GM18508 (cell line): ENCODE measurements around the gene JPH2.

Source experiments
- ATAC-seq: cut with Tn5 transposase; IDR thresholded peaks from one replicate; pipeline ENCODE4 v1.9.1; 2021; ENCODE audit warnings: moderate number of reproducible peaks; ENCODE audit not compliant: insufficient read depth, unreplicated experiment

Gene JPH2

DNA sequence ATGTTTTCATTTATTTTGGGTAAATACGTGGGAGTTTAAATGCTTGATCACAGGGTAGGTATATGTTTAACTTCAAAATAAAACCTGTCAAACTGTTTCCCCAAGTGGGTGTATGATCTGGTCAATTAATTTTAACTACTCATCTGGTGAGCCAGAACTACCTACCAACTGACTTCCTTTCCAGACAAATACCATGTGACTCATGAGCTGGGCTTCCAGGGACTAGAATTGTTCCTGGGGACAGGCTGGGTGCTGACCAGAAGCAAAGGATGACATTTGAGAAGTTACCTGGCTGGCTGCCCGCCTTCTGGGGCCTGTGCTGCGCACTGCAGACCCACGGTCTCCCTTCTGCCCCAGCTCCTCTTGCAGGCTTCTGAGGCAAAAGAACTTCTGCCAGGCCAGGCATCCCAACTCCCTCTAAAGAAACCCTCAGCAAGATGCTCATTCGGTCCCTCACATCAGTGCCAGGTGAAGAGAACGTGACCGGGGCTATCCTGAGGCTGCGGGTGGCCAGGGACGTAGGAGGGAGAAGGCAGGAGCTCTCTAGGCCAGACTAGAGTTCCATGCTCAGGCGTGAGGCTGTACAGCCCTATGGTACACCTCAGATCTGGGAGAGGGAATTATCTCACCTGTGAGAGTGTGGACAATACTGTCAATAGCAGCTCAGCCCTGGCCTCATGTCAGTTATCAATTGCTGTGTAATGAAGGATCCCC, 103.6 kb downstream of the JPH2 start:
- no peak for ATAC-seq

DNA sequence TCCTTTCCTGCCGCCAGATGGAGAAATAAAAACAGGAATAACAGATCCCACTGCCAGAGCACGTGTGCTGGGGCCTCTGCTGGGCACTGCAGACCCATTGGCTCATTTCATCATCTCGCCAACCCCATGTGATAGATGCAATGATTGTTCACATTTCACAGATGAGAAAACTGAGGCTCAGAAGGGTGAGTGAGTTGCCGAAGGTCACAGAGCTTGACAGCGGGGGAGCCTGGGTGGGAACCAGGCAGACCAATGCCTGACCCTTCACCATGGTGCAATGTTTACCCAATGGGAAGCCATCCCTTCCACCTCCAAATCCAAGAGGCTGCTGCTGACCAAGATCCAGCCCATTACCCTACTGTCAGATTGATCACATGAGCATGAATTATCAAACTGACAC, 105.1 kb downstream of the JPH2 start:
- ATAC-seq: no peak

DNA sequence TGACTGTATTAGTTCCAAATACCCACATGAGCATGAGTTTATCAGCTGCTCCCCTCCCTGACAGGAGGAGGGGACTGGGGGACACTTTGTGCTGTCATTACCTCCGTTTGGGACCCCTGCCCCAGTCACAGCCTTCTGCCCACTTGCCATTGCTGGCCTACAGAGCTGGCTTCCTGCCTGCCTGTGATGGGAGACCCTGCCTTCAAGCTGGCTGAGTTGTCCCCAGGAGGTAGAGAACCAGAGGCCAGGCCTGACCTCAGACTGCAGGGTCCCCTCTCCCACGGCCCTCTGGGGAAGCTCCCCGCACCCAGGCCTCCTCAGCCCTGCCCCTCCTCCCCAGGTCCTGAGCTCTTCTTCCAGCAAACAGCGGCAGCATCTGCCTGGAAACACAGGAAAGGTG, 105.5 kb downstream of the JPH2 start:
- ATAC-seq: no peak

DNA sequence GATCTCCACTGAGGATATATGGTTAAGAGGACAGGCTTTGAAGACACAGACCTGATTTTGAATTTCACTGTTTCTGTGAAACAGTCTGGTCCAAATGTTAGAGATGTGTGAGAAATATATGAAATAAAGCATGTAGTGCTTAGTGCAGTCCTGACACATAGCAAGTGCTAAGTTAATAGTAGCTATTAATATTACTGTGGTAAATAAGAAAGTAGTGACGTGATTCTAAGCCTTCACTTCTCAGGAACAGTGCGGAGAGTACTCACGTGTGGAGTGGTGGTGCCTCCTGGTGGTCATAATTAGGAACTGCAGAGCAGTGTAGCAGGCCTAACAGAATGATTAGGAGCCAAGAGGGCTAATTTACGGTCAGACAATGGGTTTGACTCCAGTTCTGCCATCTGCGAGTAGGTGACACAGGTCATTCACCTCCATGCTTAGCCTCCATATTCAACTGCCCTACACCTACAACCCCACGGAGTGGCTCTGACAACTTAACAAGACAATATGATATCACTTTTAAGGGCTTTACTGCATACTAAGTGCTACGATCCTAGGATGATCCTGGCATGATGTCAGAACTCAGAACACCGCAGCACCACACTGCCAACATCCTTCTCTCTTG, 106.2 kb downstream of the JPH2 start:
- no peak for ATAC-seq

DNA sequence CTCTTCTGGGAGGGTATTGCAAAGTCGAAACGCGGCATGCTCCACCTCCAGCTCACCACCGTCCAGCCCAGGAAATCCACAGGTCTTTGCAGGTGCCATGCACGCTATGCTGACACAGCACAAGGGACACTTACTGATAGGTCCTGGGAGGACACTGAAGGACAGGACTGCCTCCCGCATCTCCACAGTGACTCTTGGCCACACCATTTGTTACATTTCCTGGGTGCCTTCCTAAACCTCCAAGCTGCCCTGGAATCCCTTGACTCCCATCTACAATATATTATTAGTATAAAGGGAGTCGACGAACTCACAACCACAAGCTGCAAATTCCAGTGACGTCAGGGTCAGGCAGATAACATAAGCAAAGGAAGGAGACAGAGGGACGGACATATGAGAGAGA, 106.9 kb downstream of the JPH2 start:
- no peak for ATAC-seq

DNA sequence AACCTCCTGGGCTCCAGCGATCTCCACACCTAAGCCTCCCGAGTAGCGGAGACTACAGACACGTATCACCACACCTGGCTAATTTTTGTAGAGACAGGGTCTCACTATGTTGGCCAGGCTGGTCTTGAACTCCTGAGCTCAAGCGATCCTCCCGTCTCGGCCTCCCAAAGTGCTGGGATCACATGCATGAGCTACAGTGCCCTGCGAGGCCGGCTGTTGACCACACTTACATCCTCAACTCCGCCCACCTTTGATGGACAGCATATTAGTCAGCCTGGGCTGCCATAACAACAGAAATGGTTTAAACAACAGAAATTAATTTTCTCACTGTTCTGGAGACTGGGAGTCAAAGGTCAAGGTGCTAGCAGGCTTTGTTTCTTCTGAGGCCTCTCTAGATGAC, 107.7 kb downstream of the JPH2 start:
- ATAC-seq: no peak

DNA sequence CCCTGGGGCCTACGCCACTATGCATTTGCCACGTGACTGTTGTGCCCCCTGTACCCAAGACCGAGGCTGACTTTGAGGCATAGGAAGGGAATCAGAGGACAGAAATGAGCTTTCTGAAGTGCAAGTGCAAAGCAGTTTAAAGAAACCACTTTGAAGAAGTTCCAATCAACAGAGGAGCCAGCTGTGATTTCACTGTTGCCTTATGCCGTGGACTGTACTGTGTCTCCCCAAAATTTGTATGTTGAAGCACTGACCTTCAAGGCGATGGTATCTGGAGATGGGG, 111.1 kb downstream of the JPH2 start:
- no peak for ATAC-seq

DNA sequence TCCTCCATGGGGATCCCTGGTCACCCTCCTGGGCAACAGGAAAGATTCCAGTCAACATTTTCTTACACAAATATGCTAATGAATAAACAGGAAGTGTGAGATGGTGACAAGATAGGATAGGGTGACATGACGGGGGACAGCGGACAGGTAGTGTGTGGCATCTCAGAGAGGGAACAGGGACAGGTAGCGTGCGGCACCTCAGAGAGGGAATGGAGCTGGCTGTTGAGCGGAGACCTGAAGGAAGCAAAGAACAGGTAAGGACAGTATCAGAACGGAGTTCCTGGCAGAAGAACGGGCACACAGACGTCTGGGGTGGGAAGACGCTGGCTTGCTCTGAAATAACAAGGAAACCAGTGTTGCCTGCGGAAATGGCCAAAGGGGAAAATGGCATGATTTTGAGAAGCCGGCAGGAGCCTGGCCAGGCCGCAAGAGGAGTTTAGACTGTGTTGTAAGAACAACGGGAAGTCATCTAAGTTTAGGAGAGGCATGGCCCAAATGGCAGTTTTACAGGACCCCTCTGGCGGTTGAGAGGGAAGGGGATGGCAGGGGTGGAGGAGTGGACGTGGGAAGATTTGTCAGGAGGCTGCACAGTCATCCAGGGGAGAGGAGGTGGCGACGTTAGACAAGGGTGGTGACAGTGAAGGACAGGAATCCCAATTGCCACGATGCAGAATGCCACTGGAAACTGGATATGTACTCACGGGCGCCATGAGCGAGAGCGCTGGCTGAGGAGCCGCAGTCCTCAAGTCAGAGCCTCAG, 111.6 kb downstream of the JPH2 start:
- no peak for ATAC-seq

DNA sequence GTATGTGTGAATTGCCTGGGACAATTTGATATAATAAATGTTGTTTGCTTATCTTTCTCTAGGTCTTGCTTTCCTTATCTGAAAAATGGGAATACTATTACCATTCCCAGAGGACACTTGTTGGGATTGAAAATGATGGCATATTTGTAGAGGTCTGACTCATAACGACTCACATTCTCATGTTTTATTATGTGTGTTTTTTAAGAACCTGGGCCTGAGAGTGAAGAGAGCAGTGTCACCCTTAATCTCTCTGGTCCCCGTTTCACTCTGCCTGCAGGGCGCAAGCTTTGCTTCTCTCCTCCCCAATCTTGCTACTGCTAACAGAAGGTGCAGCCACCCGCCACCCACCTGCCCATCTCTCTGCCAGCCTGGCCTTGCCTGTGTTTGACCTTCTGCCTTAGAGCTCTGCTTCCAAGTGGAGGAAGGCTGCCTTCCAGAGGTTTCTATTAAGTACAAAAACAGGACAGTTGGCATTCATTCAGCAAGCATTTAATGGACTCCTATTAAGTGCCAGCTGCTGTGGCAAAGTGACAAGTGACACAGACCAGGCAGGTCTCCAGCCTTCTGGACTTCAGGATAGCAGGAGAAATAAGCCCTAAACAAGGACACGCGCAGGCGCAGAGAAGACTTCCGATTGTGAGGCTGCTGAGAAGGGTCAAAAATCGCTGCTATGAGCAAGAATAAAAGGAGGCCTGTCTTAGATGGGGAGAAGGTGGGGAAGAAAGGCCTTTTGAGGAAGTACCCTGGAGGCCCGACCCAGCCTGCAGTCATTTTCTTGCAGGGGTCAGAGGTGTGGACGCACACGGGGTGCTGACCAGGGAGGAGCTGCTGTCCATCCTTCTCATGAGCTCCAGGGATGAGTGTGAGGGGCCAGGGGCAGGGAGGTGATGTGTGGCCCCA, 112.5 kb downstream of the JPH2 start:
- no peak for ATAC-seq

DNA sequence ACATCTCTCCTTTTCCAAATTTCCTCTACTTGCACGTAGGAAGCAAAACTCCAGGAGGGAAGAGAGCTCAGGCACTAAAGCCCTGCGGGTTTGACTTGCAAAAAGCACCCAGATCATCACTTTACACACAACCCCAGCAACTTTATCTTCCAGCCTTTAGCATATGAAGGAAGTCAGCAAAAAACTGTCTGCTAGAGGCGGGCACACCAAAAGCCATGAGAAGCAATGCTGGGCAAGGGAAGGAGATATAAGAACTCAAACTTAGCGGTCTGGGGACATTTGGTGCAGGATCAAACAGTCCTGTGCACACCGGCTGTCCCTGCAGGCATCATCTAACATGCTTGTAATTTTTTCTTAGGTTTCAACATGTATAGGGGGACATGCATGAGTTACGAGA, 113.3 kb downstream of the JPH2 start:
- ATAC-seq: no peak

DNA sequence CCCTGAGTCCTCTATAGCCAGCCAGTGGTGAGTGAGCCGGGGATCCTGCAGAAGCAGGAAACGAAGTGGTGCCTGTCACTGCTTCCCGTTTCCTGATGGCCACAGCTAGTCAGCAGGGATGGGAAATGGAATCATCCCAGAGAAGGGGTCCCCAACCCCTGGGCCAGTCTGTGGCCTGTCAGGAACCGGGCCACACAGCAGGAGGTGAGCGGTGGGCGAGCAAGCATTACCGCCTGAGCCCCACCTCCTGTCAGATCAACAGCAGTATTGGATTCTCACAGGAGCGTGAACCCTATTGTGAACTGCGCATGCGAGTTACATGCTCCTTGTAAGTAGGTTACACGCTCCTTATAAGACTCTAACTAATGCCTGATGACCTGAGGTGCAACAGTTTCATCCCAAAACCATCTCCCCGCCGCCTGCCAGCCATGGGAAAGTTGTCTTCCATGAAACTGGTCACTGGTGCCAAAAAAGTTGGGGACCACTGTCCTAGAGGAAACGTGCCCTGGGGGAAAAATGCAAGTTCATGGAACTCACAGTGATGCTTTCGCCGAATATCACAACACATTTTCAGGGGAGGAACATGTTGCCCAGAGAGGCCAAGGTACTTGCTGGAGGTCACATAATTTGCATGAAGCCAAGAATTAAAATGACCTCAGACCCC, 113.8 kb downstream of the JPH2 start:
- no peak for ATAC-seq

DNA sequence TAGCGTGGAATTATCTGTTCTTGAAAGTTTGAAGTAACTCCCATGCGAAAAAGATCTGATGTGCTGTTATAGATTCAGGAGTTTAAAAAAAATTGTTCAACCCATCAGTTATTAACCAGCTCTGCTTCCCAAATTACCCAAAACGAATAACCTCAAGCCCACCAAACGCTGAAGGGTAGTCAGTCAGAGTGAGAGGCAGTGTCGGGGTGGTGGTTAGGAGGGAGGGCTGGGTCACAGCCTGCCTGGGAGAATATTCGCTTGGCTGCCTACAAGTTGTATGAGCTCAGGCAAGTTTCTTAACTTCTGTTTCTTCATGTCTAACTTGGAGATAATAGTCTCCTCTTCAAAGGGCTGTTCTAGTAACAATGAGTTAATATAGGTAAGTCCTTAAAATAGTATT, 114.6 kb downstream of the JPH2 start:
- ATAC-seq: no peak

DNA sequence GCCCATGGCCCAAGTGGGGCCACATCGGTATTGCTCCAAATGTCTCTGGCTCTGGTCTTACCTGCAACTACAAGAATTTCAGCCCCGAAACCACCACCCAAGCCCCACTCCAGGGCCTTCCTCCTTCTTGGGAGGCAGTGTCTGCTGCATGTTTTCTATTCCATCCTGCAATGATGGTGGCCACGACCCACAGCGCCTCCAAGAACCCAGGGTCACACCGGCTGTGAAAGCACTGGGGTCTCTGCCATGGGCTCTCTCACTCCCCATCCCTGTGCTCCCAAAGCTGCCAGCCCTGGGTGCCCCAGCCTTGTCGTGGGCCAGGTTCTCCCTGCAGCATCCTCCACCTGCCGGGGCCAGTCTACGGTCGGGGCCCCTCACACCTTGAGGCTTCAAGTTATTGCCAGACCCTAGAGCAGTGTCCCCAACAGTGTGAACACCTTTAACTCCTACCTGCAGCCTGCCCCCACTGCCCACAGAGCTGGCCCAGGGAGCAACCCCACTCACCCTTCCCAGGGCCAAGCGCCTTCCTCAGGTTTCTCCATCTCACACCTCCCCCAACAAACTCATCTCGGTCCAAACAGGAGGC, 115.4 kb downstream of the JPH2 start:
- ATAC-seq: no peak

DNA sequence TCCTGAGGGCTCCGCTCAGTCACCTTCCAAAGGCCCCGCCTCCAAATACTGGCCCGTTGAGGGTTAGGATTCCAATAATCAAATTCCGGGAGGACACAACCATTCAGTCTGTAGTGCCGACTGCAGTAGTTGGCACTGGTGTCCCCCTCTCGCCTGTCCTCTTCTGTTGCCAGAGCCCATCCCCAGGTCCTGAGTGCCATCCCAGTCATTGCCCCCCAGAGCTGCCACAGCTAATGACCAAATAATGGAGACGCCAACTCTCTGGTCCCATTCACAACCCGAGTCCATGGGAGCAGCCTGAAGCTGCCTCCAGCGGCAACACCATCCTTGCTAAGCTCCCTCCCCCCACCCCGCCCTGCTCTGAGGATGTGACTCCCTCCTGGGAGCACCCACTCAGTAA, 115.9 kb downstream of the JPH2 start:
- no peak for ATAC-seq

DNA sequence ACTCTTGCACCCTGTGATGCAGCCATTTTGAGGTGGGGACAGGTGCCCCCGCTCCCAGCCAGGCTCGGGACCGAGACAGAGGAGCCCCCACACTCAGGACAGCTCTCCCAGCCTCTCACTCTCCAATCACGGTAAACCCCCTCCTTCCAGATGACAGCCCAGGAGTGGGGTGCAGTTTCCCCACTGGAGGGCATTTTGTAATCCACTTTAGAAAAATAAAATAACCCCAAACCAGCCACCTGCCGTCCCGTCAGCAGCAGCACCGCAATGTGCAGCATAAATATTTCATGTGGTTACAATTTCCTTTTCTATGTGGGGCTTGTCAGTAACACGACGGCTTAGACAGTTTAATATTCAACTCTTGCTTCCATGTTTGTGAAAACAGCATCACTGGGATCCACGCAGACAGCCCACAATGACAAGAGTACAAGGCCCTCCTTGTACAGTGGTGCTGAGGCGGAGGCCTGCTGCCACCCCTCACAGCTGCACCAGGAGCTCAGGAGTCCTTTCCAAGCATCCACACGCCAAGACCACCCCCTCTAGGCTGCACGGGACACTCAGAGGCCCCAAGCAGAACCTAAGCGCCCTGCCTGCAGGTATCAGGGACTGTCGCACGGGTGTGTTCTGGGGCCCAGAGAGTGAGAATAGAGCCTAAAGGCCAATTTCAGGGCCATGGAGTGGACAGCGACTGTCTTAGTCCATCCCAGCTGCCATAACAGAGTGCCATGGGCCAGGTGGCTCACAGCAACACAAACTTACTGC, 116.7 kb downstream of the JPH2 start:
- no peak for ATAC-seq

DNA sequence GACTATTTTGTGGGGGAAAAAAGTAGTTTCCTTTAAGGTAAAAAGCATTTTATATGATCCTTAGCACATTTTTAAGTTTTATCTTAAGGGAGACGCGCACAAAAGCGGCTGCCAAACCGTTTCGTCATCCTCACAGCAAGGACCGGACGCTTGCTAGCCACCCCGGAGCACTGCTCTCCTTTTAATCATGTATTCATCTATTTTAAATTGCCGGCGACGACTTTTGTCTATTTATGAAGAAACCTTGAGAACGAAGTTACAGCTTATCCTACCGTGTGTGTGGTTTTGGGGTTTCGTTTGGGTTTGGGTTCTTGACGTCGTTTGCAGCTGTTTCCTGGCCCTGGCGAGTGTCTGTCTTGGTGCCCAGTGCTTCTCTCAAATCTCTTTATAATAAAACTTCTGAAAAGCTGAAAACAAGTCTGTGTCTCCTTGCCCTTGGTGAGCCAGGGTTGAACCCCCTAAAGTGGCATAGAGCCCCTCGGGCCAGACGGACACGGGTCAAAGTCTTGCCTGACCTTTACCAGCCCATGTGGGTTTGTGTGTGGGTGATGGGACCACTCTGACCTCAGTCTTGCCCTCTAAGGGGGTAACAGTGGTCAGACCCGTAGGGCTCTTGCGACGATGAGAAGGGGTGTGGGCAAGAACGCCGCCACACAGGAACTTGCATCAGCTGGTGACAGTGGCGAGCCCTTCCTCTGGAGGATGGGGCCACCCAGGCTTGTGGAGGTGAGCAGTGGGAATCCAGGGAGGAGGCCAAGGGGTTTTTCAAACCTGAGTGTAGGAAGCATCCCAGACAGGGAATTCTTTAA, 117.6 kb downstream of the JPH2 start:
- no peak for ATAC-seq

DNA sequence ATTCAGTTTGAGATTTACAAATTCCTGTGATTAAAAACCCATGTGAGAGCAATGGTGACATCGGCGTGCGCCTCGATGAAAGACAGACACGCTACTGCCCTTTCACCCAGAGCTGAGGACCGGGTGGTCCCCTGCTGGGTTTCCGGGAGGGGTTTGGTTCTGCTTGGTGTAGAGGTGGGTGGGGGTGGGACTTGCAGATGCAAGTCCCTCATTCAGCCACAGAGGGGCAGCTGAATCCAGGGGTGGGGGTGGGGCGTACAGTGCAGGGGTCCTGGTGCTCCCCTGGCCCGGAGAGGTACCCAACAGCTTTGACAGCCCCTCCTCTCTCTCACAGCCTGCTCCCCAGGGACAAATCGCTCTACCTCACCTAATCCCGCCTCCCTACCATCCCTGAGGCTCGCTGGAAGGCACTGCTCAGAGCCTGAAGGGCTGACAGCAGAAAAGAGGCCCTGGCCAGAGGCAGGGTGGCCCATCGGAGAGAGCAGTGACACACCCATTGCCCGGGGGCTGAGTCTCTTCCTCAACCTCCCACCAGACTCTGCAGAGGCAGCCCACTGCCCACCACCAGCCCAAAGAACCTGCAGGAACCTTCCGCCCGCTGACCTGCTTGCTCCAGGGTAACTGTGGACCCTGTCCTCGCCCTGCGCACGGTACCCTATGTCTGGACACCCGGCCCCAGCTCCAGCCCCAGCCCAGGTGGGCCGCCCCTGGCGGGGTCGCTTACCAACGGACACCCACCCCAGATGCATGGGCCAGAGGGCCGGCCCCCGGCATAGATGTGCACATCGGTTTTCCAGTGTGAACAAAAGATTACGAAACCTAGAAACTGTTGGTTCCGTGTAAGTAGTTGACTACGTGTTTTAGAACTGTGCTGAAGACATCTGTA, 118.4 kb downstream of the JPH2 start:
- ATAC-seq: no peak
